Fibroblast of lung (primary cell): Measurements from ENCODE around the gene OR2D3. TPM values are rescaled to one million over a fixed set of nuclear protein-coding genes. Genes with fewer than 3 reads are reported as not detected.
"Not testable (repeated sequence)": the region's sequence is repeated elsewhere in the genome, so short reads cannot be mapped to it uniquely, and the experiment has no call there.

Experiments
- DNase-seq, 2 donors: peaks; one replicate each; pipeline versions ENCODE4 v3.0.0 to v3.0.0-alpha.2; 2010; ENCODE audit warnings: low read depth in 2 of 2
- H2AFZ ChIP-seq: 2 replicates; pipeline ENCODE4 v1.5.1; 2012; ENCODE audit warnings: low read length, control low read depth, inconsistent platforms
- H3K27ac ChIP-seq: 2 replicates; pipeline ENCODE4 v1.5.1; 2011; ENCODE audit warnings: low read length, control low read depth; ENCODE audit not compliant: insufficient read depth
- H3K27me3 ChIP-seq: 2 replicates; pipeline ENCODE4 v1.5.1; 2011; ENCODE audit warnings: mild to moderate bottlenecking, low read length; ENCODE audit not compliant: control insufficient read depth, insufficient read depth
- H3K36me3 ChIP-seq: 2 replicates; pipeline ENCODE4 v1.5.1; 2011; ENCODE audit warnings: low read length; ENCODE audit not compliant: control insufficient read depth, insufficient read depth
- H3K4me1 ChIP-seq: 2 replicates; pipeline ENCODE4 v1.5.1; 2011; ENCODE audit warnings: low read length; ENCODE audit not compliant: control insufficient read depth, insufficient read depth; ENCODE audit errors: extremely low read depth
- H3K4me2 ChIP-seq: 2 replicates; pipeline ENCODE4 v1.5.1; 2011; ENCODE audit warnings: low read length, control low read depth; ENCODE audit not compliant: insufficient read depth; ENCODE audit errors: extremely low read depth
- H3K4me3 ChIP-seq, 4 experiments: fragments of 200-600 bp in 1 of 4; sonication (generic) in 1 of 4; replicated peaks in 1 of 4; 2 replicates each; pipeline ENCODE4 v1.5.1; 2011 to 2016; ENCODE audit warnings: low read length in 4 of 4, low read depth in 3 of 4, mild to moderate bottlenecking in 3 of 4, control low read depth in 2 of 4, inconsistent platforms in 1 of 4, mixed read lengths in 1 of 4; ENCODE audit not compliant: insufficient read depth in 1 of 4; ENCODE audit errors: control extremely low read depth in 1 of 4
- H3K79me2 ChIP-seq: 2 replicates; pipeline ENCODE4 v1.5.1; 2012; ENCODE audit warnings: mild to moderate bottlenecking, low read length, inconsistent platforms; ENCODE audit not compliant: control insufficient read depth, insufficient read depth
- H3K9ac ChIP-seq: 2 replicates; pipeline ENCODE4 v1.5.1; 2011; ENCODE audit warnings: mild to moderate bottlenecking, low read length, control low read depth; ENCODE audit not compliant: insufficient read depth
- H3K9me3 ChIP-seq: 2 replicates; pipeline ENCODE4 v1.5.1; 2012; ENCODE audit warnings: low read depth, low read length; ENCODE audit not compliant: control insufficient read depth, insufficient read depth
- H4K20me1 ChIP-seq: 2 replicates; pipeline ENCODE4 v1.5.1; 2011; ENCODE audit warnings: low read length; ENCODE audit not compliant: control insufficient read depth, insufficient read depth; ENCODE audit errors: extremely low read depth
- CTCF ChIP-seq, 2 donors: IDR thresholded peaks in 1 of 2; conservative IDR thresholded peaks in 1 of 2; 1 replicate in 1 of 2; 2 replicates in 1 of 2; pipeline ENCODE4 v1.5.1; 2011 to 2012; ENCODE audit warnings: low read length in 2 of 2, control low read depth in 1 of 2, inconsistent platforms in 1 of 2, low read depth in 1 of 2, mild to moderate bottlenecking in 1 of 2
- EZH2 ChIP-seq: IDR thresholded peaks from 2 replicates; pipeline ENCODE4 v1.5.1; 2012; ENCODE audit warnings: low read length, control low read depth, mild to moderate bottlenecking; ENCODE audit errors: missing control alignments
- polyA plus RNA-seq, 2 donors: library from polyadenylated mRNA; depleted of rRNA in 1 of 2; stranded (reverse) in 1 of 2; unstranded in 1 of 2; fragments of >200 nt; gene quantifications; 2 replicates each; pipeline ENCODE4 v1.2.1, GENCODE V29; 2011 to 2012; ENCODE audit warnings: missing spikeins in 1 of 2
- total RNA-seq: library from RNA; depleted of rRNA; stranded (reverse); fragments of >200 nt; gene quantifications from 2 replicates; pipeline ENCODE4 v1.2.1, GENCODE V29; 2014

The OR2D3 gene
- total and polyA plus RNA-seq, 2 donors (not counting 1 experiment from before 2014, with no cell fraction given) = not detected

DNA sequence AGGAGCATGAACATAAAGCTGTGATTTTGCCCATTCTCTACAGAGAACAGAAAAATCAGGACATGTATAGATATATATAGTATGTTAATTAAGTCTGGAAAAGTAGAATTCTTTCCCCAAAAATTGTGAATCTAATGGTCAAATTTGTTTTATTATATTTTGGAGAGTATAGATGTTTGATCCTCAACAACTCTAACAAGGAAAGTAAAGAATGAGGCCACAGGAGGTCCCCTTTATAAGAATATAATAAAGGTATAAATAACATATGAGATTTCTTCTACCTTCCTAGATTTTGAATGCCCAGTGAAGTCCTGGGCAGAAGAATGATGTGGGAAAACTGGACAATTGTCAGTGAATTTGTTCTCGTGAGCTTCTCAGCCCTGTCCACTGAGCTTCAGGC is 44.5 kb upstream of the OR2D3 start, which contains the start of gene OR10A4:
OR10A4 (plus strand) TSS at position 301 of the 400 bp plus-strand sequence; CDS start at position 324, 23 bp downstream.
- TF ChIP-seq CTCF (conservative IDR thresholded peaks at IDR 0.05 in 1 of 2, IDR thresholded peaks at IDR 0.05 in 1 of 2; ENCODE audit: low read depth in 1 of 2, low read length in 2 of 2) (no peak), EZH2 (no peak)
- no peak for DNase-seq
- no peak within 1 kb of the TSS for H3K27ac ChIP-seq

DNA sequence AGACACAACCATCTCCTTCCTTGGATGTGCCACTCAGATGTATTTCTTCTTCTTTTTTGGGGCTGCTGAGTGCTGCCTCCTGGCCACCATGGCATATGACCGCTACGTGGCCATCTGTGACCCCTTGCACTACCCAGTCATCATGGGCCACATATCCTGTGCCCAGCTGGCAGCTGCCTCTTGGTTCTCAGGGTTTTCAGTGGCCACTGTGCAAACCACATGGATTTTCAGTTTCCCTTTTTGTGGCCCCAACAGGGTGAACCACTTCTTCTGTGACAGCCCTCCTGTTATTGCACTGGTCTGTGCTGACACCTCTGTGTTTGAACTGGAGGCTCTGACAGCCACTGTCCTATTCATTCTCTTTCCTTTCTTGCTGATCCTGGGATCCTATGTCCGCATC is 43.9 kb upstream of the OR2D3 start:
- no peaks in the 10 kb centered on the region for H3K79me2 ChIP-seq
- H3K9ac ChIP-seq = no peak overlapping the region
- H3K36me3 ChIP-seq = no peaks in the 10 kb centered on the region
- no peak overlapping the region for H2AFZ ChIP-seq
- no peak for TF ChIP-seq CTCF (conservative IDR thresholded peaks at IDR 0.05 in 1 of 2, IDR thresholded peaks at IDR 0.05 in 1 of 2; ENCODE audit: low read depth in 1 of 2, low read length in 2 of 2)
- no peak for TF ChIP-seq EZH2
- no peaks in the 10 kb centered on the region for H4K20me1 ChIP-seq
- no peak overlapping the region for H3K27ac ChIP-seq
- no peak overlapping the region for H3K4me2 ChIP-seq
- H3K4me1 ChIP-seq = no peaks in the 10 kb centered on the region
- no peaks in the 10 kb centered on the region for H3K9me3 ChIP-seq
- no peak overlapping the region for H3K4me3 ChIP-seq
- DNase-seq = no peak
- H3K27me3 ChIP-seq = no peaks in the 10 kb centered on the region

More for the DNA sequence above, 44.5 kb upstream of the OR2D3 start, which contains the start of gene OR10A4:
- H3K9me3 ChIP-seq = no peaks in the 10 kb centered on the region
- H3K79me2 ChIP-seq = no peaks in the 10 kb centered on the region
- no peak within 1 kb of the TSS for H2AFZ ChIP-seq
- no peaks in the 10 kb centered on the region for H3K4me1 ChIP-seq
- no peaks in the 10 kb centered on the region for H4K20me1 ChIP-seq
- no peaks in the 10 kb centered on the region for H3K36me3 ChIP-seq
- no peak within 1 kb of the TSS for H3K9ac ChIP-seq
- H3K4me3 ChIP-seq = no peak within 1 kb of the TSS
- H3K4me2 ChIP-seq = no peak within 1 kb of the TSS
- no peaks in the 10 kb centered on the region for H3K27me3 ChIP-seq

DNA sequence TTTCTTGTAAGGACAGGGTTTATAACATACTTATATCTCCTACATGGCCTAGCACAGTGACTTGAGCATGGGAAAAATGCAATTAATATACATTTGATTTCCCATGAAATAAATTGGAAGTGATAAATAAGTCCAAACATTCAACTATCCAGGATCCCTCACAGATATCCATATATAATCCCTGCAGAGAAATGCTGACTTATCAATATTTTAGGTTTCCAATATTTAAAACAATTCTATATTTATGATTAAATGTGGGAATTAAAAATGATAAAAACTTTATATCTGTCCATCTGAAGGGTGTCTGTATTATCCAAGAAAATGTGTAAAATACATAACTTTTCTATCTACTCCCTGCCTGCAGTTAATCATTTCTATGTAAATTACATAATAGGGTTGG is 38.1 kb upstream of the OR2D3 start:
- H3K79me2 ChIP-seq = no peaks in the 10 kb centered on the region
- H3K27me3 ChIP-seq = no peaks in the 10 kb centered on the region
- no peak overlapping the region for H3K4me2 ChIP-seq
- DNase-seq = no peak
- no peaks in the 10 kb centered on the region for H3K4me1 ChIP-seq
- no peak overlapping the region for H2AFZ ChIP-seq
- H4K20me1 ChIP-seq = no peaks in the 10 kb centered on the region
- TF ChIP-seq EZH2 (no peak), CTCF (conservative IDR thresholded peaks at IDR 0.05 in 1 of 2, IDR thresholded peaks at IDR 0.05 in 1 of 2; ENCODE audit: low read depth in 1 of 2, low read length in 2 of 2) (no peak)
- H3K4me3 ChIP-seq = no peak overlapping the region
- H3K9me3 ChIP-seq = no peaks in the 10 kb centered on the region
- H3K27ac ChIP-seq = no peak overlapping the region
- H3K36me3 ChIP-seq = no peaks in the 10 kb centered on the region
- no peak overlapping the region for H3K9ac ChIP-seq

GRCh38 chr11:6887711-6888110 is 33.1 kb upstream of the OR2D3 start:
- H3K4me1 ChIP-seq, H3K79me2 ChIP-seq, H3K4me2 ChIP-seq, H3K4me3 ChIP-seq, H3K9ac ChIP-seq, H3K27me3 ChIP-seq, DNase-seq, H3K36me3 ChIP-seq, H2AFZ ChIP-seq, H4K20me1 ChIP-seq, H3K9me3 ChIP-seq, H3K27ac ChIP-seq: not testable (repeated sequence)
